NCI-H774 (cell line): ENCODE results near the gene CCSER2.
"Not testable (repeated sequence)": the region's sequence is repeated elsewhere in the genome, so short reads cannot be mapped to it uniquely, and the experiment has no call there.

Experiments
- DNase-seq: peaks from one replicate; lab custom pipeline; 2025; lab: John Stamatoyannopoulos, UW

The CCSER2 gene

DNA sequence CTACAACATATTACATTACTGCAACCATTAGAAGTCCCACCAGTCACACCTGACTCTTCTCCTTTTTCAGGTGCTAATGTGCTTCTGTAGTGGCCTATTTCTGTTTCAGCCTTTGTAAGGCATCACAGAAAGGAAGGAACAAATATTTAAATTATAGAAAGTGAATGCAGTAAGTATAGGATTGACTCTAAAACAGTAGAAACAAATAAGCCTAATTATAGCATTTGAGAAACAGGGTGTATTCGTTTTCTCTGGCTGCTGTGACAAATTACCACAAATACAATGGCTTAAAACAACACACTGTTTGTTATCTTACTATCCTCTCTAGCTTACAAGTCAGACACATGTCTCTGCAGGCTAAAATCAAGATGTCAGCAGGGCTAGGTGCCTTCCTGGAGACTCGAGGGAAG, 69.4 kb downstream of the CCSER2 start:
- DNase-seq, result no peak

DNA sequence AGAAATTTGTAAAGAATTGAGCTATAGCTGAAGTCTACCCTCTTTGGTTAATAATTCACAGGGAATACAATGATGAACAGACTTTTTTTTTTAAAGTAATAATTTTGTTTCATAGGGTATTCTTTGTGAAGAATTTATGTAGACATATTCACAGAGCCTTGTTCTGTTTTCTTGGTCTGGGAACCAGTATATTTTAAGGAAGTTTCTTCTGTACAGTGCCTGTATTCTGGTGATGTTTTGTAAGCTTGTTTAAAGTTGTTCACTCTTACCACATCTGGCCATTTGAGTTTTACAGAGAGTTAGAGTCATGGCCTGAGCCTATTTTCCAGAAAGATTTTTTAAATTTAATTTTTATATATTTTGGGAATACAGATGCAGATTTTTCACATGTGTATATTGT, 70.3 kb downstream of the CCSER2 start:
- DNase-seq, result no peak

DNA sequence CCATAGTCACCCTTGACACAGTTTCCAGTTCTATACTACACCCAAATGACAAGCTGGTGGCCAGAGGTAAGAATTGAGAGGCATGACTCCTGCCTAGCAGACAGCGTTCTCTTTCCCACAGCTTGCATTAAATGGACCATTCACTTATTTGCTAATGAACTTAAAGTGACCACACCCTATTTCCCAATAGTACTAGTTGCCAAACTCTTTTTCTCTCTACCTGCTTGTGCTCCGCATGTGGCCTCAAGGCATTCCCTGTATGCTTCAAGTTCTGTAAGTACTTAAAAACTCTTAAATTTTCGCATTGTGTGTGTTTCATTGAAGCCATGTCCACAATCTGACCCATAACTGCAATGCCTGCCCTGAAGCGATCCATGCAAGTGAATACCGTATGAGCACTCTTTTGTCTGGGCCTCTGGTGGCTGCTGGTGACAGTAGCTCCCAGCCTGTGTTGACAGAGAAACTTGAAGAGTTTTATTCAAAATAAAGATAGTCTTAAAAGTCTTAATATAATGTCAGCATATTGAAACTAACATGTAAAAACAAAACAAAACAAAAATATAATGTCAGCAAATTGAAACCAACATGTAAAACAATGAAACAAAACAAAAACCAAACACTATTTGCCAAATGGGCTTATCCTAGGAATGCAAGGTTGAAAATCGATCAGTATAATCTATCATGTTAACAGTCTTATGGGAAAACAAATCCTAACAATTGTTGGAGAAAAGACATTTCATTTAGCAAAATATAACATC, 73.6 kb downstream of the CCSER2 start:
- DNase-seq, result no peak

DNA sequence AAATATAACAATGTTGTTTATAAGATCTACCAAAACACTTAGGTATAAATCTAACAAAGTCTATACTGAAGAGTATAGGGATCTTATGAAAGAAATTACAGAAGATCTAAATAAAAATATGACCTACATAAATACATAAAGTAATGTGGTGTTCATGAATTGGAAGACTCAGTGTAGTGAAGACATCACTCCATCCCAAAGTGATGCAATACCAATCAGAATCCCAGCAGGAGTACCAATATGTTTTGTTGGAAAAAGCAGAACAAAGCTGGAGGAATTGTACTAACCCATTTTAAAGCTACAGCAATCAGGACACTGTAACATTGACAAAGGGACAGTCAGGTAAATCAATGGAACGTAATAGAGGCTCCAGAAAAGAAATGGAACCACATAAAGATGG, 76.4 kb downstream of the CCSER2 start:
- no peak for DNase-seq

DNA sequence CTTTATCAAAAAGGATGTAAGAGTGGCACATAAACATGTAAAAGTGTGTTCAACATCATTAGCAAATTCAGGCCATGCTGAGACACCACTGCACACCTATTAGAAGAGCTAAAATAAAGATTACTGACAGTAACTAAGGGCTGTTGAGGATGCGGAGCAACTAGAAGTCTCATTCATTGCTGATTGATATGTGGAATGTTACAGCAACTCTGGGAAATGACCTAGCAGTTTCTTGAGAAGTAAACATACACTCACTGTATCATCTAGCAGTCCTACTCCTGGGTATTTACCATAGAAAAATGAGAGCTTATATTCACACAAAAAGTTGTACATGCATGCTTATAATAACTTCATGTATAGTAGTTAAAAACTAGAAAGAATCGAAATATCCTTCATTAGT, 77.3 kb downstream of the CCSER2 start:
- DNase-seq, result no peak

DNA sequence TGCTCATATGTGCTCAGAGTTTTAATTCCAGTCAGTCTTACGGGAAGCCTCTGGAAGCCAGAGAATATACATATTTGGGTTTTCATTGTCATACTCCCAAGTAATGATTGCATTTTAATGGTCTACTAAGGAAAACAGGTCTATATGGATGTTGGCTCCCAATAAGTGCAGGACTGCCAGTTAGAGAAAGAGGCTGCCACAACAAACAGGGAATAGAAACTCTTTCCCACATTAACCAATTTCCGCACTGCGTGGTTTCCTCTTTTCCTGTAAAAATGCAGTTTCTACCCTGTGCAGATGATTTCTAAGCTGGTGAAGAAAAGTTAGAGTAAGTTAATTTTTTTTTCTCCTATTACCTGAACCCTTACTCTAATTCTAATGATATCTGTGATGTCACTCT, 78.2 kb downstream of the CCSER2 start:
- DNase-seq, result no peak

DNA sequence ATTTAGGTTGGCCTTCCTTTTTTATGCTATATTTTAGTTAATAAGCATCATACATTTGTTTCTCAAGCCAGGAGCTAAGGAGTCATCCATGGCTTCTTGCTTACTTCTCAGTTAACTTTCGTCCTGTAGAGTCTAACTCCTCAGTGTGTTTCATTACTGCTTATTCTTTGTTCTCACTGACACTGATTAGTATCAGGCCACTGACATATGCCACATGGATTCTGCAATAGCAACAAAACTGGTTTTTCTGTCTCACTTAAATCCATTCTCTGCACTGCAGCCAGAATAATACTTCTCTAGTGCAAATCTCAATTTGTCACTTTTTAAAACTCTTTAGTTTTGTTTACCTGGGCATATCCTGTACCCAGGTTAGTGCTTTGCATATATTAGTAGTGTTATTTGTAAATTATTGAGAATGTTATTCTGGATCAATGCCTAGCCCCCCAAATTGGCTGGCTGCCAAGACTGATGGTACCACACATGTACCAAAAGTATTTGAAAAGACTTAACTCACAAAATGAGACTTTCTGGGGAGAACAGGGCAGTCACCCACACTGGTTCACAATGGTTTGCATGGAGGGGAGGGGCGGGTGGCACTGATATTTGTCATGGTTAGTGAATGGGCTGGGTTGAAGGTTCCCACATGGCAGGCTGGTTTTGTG, 79.1 kb downstream of the CCSER2 start:
- no peak for DNase-seq

DNA sequence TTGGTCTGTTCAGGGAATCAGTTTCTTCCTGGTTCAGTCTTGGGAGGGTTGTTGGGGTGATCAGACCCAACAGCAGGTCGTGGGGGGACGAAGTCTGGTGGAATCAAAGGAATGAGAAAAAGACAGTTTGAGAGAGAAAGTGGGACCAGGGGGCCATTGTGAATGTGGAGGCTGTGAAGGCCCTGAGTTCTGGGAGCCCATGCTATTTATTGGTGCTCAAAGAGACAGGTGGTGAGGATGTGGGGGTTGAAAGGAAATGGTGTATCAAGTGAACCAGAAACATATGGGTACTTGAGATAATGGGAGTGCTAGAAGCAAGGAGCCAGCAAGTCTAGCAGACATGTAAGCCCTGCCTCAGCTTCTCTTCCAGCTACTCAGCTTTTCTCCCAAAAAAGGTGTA, 84.1 kb downstream of the CCSER2 start:
- no peak for DNase-seq

DNA sequence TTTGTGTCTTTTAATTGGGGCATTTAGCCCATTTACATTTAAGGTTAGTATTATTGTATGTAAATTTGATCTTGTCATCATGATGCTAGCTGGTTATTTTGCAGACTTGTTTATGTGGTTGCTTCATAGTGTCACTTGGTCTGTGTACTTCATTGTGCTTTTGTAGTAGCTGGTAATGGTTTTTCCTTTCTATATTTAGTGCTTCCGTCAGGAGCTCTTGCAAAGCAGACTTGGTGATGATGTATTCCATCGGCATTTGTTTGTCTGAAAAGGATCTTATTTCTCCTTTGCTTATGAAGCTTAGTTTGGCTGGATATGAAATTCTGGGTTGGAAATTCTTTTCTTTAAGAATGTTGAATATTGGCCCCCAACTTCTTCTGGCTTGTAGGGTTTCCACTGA, 85.7 kb downstream of the CCSER2 start:
- DNase-seq, result not testable (repeated sequence)

DNA sequence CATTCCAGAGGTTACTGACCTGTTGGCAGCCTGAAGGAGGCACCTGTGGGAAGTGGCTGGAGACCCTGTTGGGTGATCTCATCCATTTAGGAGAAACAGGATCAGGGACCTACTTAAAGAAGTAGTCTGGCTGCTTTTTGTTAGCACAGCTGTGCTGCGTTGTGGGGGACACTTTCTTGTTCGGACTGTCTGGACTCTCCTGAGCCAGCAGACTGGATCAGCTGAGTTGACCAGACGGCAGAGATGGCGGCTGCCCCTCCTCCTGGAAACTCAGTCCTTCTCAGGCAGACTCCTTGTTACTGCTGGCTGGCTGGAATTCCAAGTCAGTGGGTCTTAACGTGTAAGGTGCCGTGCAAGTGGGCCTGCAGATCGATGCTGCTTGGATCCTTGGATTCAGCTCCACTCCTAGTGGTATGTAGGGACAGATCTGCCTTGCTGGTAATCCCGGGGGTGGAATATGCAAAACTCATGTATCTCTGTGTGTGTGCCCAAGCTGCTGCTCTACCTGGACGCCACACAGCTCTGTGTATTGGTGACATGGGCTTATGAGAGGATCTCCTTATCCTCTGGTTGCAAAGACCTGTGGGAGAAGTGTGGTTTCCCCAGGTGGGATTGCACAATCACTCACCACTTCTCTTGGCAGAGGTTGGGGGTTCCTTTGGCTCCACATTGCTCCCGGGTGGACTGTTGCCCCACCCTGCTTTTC, 87.3 kb downstream of the CCSER2 start:
- no peak for DNase-seq

DNA sequence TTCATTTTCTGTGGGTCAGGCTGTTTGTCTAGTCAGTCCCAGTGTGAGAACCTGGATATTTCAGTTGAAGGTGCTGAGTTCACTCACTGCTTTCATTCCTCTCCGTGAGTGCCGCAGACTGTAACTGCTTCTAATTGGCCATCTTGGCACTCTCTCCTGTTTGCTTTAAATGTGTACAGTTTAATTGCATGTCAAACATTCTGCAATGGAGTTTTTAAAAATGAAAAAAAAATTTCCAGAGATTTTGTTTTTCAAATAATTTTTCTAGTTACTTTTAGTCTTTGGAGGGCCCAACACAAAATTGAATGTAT, 87.8 kb downstream of the CCSER2 start:
- no peak for DNase-seq

DNA sequence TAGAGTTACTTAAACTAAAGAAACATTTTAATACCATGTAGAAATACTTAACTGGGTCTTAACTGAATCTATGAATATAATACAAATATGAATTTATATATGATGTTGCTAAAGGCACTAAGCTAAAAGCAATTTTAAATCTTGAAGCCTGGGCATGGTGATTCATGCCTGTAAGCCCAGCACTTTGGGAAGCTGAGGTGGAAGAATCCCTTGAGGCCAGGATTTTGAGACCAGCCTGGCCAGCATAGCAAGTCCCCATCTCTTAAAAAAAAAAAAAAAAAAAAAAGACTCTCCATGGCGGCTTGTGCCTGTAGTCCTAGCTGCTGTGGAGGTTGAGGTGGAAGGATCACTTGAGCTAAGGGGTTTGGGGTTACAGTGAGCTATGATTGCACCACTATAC, 95.3 kb downstream of the CCSER2 start:
- DNase-seq, result no peak

DNA sequence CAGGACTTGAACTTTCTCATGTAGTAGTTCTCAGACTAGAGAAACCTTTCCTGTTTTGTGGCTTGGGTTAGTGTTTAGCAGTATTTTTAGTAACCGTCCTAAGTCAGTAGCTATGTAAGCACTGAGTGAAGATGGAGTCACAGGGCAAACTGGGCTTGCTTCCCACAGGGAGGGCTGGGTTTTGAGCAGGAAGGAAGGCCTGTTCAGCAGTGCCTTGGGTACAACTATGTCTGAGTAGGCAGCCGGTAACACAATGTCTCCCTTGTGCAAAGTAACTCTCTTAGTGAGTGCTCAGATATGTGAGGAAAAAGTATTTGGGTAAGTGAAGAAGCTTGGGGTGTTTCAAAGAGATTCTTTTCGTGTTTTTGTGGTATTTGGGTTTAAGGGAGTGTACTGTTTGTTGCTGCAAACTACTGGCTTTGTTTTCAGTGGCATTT, 96.4 kb downstream of the CCSER2 start:
- no peak for DNase-seq

DNA sequence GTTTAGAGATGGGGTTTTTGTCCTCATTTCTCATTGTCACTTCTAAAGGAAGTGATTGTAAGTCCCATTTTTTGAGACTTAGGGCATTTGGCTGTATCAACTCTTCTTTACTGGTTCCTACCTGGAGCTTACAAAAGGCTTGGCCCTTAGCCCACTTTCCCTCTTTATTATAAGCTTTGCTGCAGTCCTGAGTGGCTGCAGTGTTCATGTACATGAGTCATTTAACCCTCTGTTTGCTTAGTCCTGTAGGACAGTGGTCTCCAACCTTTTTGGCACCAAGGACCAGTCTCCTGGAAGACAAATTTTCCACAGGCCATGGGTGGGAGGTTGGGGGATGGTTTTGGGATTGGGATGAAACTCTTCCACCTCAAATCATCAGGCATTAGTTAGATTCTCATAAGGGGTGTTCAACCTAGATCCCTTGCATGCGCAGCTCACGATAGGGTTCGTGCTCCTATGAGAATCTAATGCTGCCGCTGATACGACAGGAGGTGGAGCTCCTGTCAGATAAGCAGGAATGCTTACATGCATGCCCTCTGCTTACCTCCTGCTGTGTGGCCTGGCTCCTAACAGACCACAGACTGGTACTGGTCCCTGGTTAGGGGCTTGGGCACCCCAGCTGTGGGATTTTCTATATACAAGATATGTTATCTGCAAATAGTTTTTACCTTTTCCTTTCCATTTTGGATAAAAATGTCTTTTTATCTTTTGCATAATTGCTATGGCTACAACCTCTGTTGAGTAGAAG, 99.7 kb downstream of the CCSER2 start:
- DNase-seq, result no peak

DNA sequence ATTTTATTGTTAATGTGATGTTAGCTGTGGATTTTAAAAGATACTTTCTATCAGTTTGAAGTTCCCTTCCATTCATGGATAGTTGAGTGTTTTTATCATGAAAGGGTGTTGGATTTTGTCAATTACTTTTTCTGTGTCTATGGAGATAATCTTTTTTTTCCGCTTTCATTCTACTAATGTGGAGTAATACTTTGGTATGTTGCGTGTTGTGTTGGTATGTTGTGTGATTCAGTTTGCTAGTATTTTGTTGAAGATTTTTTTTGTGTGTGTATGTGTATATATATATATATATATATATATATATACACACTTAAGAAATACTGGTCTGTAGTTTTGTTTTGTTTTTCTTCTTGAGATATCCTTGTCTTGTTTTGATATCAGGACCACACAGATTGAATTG, 100.3 kb downstream of the CCSER2 start:
- DNase-seq, result no peak

DNA sequence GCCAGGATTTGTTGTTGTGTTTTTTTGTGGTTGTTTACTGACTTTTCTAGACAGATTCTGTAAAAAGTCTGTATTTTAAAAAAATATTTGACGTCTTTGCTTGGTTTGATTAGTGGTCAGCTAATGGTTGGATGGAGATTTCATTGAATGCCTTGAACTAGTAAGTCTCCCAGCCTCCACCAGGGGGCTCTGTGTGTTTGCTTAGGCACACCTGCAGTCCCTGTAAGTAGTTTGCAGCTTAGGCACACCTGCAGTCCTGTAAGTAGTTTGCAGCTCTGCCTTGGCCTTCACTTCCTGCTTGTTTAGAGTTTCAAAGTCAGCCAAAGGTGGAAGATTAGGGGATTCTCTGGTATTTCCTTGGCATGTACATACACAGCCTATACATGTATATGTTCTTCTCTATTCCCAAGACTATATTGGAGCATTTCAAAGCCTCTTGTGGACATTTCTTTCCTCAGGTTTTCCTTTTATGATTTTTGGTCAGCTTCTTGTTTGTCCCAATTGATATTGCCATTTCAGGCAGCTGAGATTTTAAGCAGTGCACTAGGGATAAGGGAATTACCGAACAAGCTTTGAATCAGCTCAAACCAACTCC, 101.6 kb downstream of the CCSER2 start:
- DNase-seq, result no peak

DNA sequence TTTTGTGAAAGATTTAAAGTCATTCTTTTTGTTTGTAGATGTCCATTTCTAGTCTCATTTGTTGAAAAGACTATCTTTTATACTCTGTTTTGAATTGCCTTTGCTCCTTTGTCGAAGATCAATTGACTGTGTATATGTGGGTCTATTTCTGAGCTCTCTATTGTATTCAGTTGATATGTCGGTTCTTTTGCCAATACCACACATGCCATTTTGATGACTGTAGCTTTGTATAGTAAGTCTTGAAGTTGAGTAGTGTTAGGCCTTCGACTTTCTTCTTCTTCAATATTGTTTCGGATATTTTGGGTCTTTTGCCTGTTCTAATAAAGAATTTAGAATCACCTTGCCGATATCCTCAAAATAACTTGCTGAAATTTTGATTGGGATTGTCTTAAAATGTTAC, 104.5 kb downstream of the CCSER2 start:
- DNase-seq, result no peak

DNA sequence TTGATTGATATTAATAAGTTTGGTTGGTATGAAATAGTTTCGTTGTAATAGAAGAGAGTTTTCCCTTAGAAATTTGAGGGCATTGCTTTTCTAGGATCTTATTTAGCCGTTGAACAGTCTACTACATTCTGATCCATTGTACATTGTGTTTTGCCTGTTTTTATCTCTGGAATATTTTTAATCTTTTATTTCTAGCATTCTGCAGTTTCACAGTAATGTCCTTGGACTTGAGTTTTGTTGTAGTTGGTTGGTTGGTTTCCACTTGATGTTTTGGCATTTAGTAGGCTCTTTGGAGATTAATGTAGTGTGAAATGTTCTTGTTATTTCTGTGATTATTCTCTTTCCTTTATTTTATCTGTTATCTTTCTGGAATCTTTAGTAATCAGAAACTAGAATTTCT, 112.4 kb downstream of the CCSER2 start:
- DNase-seq, result no peak

DNA sequence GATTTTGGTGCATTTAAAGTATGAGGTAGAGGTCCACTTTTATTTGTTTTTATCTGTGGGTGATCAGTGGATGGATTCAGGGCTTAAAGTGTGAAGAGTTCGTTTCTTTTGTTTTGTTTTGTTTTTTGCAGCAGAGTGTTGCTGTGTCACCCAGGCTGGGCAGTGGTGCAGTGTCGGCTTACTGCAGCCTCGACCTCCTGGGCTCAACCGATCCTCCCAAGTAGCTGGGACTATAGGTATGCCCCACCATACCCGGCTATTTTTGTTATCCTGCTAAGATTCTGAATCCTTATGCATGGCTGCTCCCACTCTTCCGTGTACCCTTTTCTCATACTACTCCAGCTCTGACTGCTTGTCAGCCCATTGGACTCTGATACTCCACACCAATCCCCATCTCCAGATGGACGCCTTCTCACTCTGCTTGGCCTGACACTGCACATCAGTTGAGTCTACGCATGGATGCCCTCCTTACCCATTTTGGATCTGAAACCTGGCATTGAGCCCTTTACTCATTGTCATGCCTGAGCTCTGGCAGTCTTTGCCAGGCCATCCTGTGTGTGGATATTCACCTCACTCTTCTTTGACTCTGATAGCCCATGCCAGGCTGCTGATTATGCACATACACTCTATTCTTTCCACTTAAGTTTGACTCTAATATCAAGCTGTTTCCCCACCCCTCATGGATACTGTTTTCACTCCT, 119.5 kb downstream of the CCSER2 start:
- DNase-seq, result no peak

DNA sequence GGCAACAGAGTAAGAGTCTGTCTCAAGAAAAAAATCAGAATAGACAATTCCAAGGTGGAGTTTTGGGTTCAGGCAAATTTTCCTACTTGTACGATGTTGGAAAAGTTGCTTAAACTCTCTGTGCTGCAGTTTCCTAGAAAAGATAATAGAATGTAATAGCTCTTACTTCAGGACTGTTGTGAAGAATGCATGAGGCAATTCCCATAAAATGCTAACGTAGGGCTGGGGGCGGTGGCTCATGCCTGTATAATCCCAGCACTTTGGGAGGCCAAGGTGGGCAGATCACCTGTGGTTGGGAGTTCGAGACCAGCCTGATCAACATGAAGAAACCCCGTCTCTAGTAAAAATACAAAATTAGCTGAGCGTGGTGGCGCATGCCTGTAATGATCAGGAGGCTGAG, 121.0 kb downstream of the CCSER2 start:
- not testable (repeated sequence) for DNase-seq

DNA sequence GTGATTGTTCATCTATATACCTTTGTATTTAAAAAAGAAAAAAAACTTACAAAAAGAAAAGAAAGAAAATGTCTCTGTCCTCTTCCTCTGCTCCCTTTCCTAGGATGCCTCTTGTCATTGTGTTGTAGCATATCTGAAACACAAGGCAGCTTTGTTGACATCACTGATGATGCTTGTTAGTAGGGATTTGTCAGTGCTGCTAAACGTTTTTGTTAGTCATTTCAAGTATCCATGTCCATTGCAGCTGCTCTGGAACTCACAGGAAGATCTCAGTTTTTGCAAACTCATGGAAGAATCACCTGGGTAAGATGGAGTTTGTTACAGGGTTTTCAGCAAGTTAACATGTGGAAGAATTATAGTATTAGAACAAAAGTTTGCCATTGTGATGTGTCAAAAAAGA, 123.6 kb downstream of the CCSER2 start:
- no peak for DNase-seq

DNA sequence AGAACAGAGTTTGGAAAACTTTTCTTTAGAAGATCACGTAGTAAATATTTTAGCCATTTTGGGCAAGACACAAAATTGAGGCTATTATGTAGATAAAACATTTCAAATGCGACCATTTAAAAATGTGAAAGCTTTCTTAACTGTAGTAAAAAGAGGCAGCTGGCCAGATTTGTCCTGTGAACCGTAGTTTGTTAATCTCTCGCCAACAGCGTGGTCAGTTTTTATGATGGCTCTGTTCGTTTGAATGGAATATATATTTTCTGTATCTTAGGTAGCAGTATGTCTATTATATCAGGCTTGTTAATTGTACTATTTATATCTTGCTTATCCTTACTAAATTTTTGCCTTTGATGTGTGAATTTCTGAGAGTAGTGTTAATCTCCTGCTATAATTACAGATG, 124.9 kb downstream of the CCSER2 start:
- DNase-seq, result no peak
